ENCODE results near the gene CIB2.

DNA sequence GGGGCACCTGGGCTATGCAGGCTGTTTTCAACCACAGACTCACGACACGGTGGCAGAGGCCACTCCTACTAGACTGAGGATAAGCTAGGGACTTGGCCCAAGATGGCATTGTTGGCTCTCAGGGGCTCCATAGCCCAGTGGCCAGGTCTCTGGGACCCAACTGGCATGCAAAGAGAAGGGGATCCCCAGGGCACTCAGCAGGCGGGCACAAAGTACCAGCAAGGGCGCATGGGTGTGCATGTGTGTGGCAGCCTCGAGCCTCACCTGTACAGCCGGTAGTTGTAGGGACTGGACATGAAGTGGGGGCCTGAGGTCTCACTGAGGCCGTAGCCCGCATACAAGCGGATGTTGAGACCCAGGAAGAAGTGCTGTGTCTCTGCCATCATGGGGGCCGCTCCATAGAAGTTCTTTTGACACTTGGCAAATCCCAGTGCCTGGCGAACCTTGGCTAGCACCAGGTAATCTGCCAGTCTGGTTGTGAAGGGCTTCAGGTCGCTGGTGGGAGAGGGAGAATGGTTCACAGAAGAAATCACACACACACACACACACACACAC lies 48.1 kb upstream of the CIB2 start:
- TF ChIP-seq, protein P1, sequence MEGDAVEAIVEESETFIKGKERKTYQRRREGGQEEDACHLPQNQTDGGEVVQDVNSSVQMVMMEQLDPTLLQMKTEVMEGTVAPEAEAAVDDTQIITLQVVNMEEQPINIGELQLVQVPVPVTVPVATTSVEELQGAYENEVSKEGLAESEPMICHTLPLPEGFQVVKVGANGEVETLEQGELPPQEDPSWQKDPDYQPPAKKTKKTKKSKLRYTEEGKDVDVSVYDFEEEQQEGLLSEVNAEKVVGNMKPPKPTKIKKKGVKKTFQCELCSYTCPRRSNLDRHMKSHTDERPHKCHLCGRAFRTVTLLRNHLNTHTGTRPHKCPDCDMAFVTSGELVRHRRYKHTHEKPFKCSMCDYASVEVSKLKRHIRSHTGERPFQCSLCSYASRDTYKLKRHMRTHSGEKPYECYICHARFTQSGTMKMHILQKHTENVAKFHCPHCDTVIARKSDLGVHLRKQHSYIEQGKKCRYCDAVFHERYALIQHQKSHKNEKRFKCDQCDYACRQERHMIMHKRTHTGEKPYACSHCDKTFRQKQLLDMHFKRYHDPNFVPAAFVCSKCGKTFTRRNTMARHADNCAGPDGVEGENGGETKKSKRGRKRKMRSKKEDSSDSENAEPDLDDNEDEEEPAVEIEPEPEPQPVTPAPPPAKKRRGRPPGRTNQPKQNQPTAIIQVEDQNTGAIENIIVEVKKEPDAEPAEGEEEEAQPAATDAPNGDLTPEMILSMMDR (IDR thresholded peaks at IDR 0.05) = no peak
- no peak for TF ChIP-seq EZH2 (IDR thresholded peaks at IDR 0.05; ENCODE audit: borderline replicate concordance, insufficient read depth, low read depth, low read length, poor library complexity, severe bottlenecking)
